Stimulated activated CD4-positive, alpha-beta T cell treated with anti-CD3 and anti-CD28 coated beads, Interleukin-4, amount 100 ng/mL, for 24 hours (primary cell): ENCODE results near the gene FAM234B.

ENCODE experiments used
- DNase-seq: peaks from one replicate; pipeline ENCODE4 v3.0.0-alpha.2; 2020

Gene FAM234B

GRCh38 chr12:13124656-13125505 is 80.7 kb downstream of the FAM234B start:
- no peak for DNase-seq

GRCh38 chr12:13125996-13126395 is 81.8 kb downstream of the FAM234B start:
- no peak for DNase-seq

GRCh38 chr12:13126494-13126893 is 82.3 kb downstream of the FAM234B start:
- no peak for DNase-seq

- no peak for DNase-seq
Observed at GRCh38 chr12:13127444-13127843, 83.3 kb downstream of the FAM234B start.

- no peak for DNase-seq
Observed at GRCh38 chr12:13128291-13128965, 84.2 kb downstream of the FAM234B start.

- DNase-seq, result no peak
Observed at GRCh38 chr12:13130981-13131380, 86.8 kb downstream of the FAM234B start.
